Loucy (cell line): Measurements from ENCODE around the gene G6PC1.

Experiments used
- H2AFZ ChIP-seq: fragments of 200-600 bp; sonication (generic); 2 replicates; pipeline ENCODE4 v1.6.0; 2016; ENCODE audit warnings: antibody characterized with exemption, mild to moderate bottlenecking, low read length, moderate library complexity
- H3F3A ChIP-seq: fragments of 200-600 bp; 2 replicates; pipeline ENCODE4 v1.6.0; 2016; ENCODE audit warnings: antibody characterized with exemption, low read depth, mild to moderate bottlenecking
- H3K27me3 ChIP-seq: fragments of 200-600 bp; sonication (generic); 2 replicates; pipeline ENCODE4 v1.6.1; 2014; ENCODE audit warnings: low read length, mild to moderate bottlenecking; ENCODE audit not compliant: insufficient read depth, poor library complexity, severe bottlenecking
- H3K36me3 ChIP-seq: fragments of 200-600 bp; sonication (generic); 2 replicates; pipeline ENCODE4 v1.6.1; 2016; ENCODE audit warnings: low read length; ENCODE audit not compliant: insufficient read depth
- H3K4me1 ChIP-seq: fragments of 200-600 bp; sonication (generic); 2 replicates; pipeline ENCODE4 v1.5.1; 2014; ENCODE audit warnings: low read length, mild to moderate bottlenecking; ENCODE audit not compliant: insufficient read depth, poor library complexity, severe bottlenecking
- H3K4me2 ChIP-seq: fragments of 200-600 bp; sonication (generic); 2 replicates; pipeline ENCODE4 v1.6.0; 2014; ENCODE audit warnings: antibody characterized with exemption, low read length, low read depth, mild to moderate bottlenecking; ENCODE audit not compliant: poor library complexity, severe bottlenecking
- H3K4me3 ChIP-seq: fragments of 200-600 bp; sonication (generic); 2 replicates; pipeline ENCODE4 v1.5.1; 2014; ENCODE audit warnings: low read length, mild to moderate bottlenecking, mixed read lengths; ENCODE audit not compliant: poor library complexity, severe bottlenecking
- H3K79me2 ChIP-seq: fragments of 200-600 bp; sonication (generic); 2 replicates; pipeline ENCODE4 v1.6.1; 2014; ENCODE audit warnings: low read length; ENCODE audit not compliant: insufficient read depth
- H3K9ac ChIP-seq: fragments of 200-600 bp; sonication (generic); 2 replicates; pipeline ENCODE4 v1.6.0; 2014; ENCODE audit warnings: mild to moderate bottlenecking, low read depth, low read length, moderate library complexity; ENCODE audit not compliant: poor library complexity, severe bottlenecking
- H3K9me2 ChIP-seq: fragments of 200-600 bp; sonication (generic); replicated peaks from 2 replicates; pipeline ENCODE4 v1.6.1; 2016; ENCODE audit warnings: low read depth, low read length, mixed read lengths
- H3K9me3 ChIP-seq: fragments of 200-600 bp; sonication (generic); 2 replicates; pipeline ENCODE4 v1.6.1; 2014; ENCODE audit warnings: mild to moderate bottlenecking, antibody characterized with exemption, low read length, low read depth; ENCODE audit not compliant: insufficient read depth
- H4K20me1 ChIP-seq: fragments of 200-600 bp; sonication (generic); 2 replicates; pipeline ENCODE4 v1.6.0; 2014; ENCODE audit warnings: antibody characterized with exemption, low read length, mild to moderate bottlenecking; ENCODE audit not compliant: insufficient read depth, poor library complexity, severe bottlenecking
- CTCF ChIP-seq: fragments of 200-600 bp; sonication (generic); conservative IDR thresholded peaks from 2 replicates; pipeline ENCODE4 v1.5.1; 2014; ENCODE audit warnings: mild to moderate bottlenecking, antibody characterized with exemption, low read length
- EZH2phosphoT487 ChIP-seq: fragments of 200-600 bp; IDR thresholded peaks from 2 replicates; pipeline ENCODE4 v1.6.1; 2018; ENCODE audit warnings: antibody characterized with exemption, mild to moderate bottlenecking, moderate library complexity, borderline replicate concordance

G6PC1 gene

GRCh38 chr17:42877037-42877436 is 23.6 kb upstream of the G6PC1 start:
- H3K4me2 ChIP-seq: no peak overlapping the region
- H3K9me2 ChIP-seq: no peaks in the 10 kb centered on the region
- no peak for TF ChIP-seq EZH2phosphoT487
- TF ChIP-seq CTCF: no peak
- no peak overlapping the region for H2AFZ ChIP-seq
- H4K20me1 ChIP-seq: no peaks in the 10 kb centered on the region
- H3K4me1 ChIP-seq: no peaks in the 10 kb centered on the region
- H3K36me3 ChIP-seq: no peaks in the 10 kb centered on the region
- H3K79me2 ChIP-seq: no peaks in the 10 kb centered on the region
- H3K4me3 ChIP-seq: no peak overlapping the region
- H3K9ac ChIP-seq: no peak overlapping the region
- H3F3A ChIP-seq: no peaks in the 10 kb centered on the region
- no peaks in the 10 kb centered on the region for H3K9me3 ChIP-seq
- H3K27me3 ChIP-seq: no peaks in the 10 kb centered on the region

- no peak for TF ChIP-seq CTCF
- no peak for TF ChIP-seq EZH2phosphoT487
- peak overlapping the region; percentile 27; the same call in 1 of the 2 replicates for H2AFZ ChIP-seq
- no peaks in the 10 kb centered on the region for H4K20me1 ChIP-seq
- H3K4me2 ChIP-seq: no peak overlapping the region
- H3K4me1 ChIP-seq: no peaks in the 10 kb centered on the region
- no peaks in the 10 kb centered on the region for H3K27me3 ChIP-seq
- H3F3A ChIP-seq: no peaks in the 10 kb centered on the region
- no peaks in the 10 kb centered on the region for H3K36me3 ChIP-seq
- H3K9ac ChIP-seq: no peak overlapping the region
- no peaks in the 10 kb centered on the region for H3K9me3 ChIP-seq
- H3K79me2 ChIP-seq: no peaks in the 10 kb centered on the region
- no peaks in the 10 kb centered on the region for H3K9me2 ChIP-seq
- H3K4me3 ChIP-seq: no peak overlapping the region
Measured at GRCh38 chr17:42878123-42878880, 22.3 kb upstream of the G6PC1 start.

GRCh38 chr17:42878924-42879595 is 21.5 kb upstream of the G6PC1 start:
- no peaks in the 10 kb centered on the region for H4K20me1 ChIP-seq
- no peaks in the 10 kb centered on the region for H3K79me2 ChIP-seq
- no peaks in the 10 kb centered on the region for H3K9me2 ChIP-seq
- H3K4me3 ChIP-seq: no peak overlapping the region
- peak overlapping the region; percentile 27; the same call in 1 of the 2 replicates for H2AFZ ChIP-seq
- no peak overlapping the region for H3K4me2 ChIP-seq
- no peaks in the 10 kb centered on the region for H3K27me3 ChIP-seq
- no peak for TF ChIP-seq CTCF
- no peak for TF ChIP-seq EZH2phosphoT487
- no peaks in the 10 kb centered on the region for H3K36me3 ChIP-seq
- H3K4me1 ChIP-seq: no peaks in the 10 kb centered on the region
- H3K9me3 ChIP-seq: no peaks in the 10 kb centered on the region
- H3F3A ChIP-seq: no peaks in the 10 kb centered on the region
- H3K9ac ChIP-seq: no peak overlapping the region
